Ascending aorta (tissue), 2 donors: ENCODE results near the gene PLA2G5. TPM values are rescaled to one million over a fixed set of nuclear protein-coding genes. Genes with fewer than 3 reads are reported as not detected.

Experiments
- DNase-seq, 2 donors: peaks; one replicate each; pipeline ENCODE4 v3.0.0-alpha.2; 2019; ENCODE audit warnings: low spot score in 2 of 2
- H3K27ac ChIP-seq, 2 donors: fragments of 200-600 bp; sonication (generic); one replicate each; pipeline ENCODE4 v1.5.1; 2016 to 2017; ENCODE audit warnings: mild to moderate bottlenecking in 1 of 2
- H3K27me3 ChIP-seq: fragments of 200-600 bp; sonication (generic); one replicate; pipeline ENCODE4 v1.5.1; 2017
- H3K36me3 ChIP-seq, 2 donors: fragments of 200-600 bp; sonication (generic); one replicate each; pipeline ENCODE4 v1.5.1; 2016
- H3K4me1 ChIP-seq, 2 donors: fragments of 200-600 bp; sonication (generic); one replicate each; pipeline ENCODE4 v1.5.1; 2016 to 2017; ENCODE audit warnings: mild to moderate bottlenecking in 1 of 2
- H3K4me3 ChIP-seq, 2 donors: fragments of 200-600 bp; sonication (generic); one replicate each; pipeline ENCODE4 v1.5.1; 2016 to 2017; ENCODE audit warnings: mild to moderate bottlenecking in 1 of 2
- H3K9me3 ChIP-seq, 2 donors: fragments of 200-600 bp; sonication (generic); one replicate each; pipeline ENCODE4 v1.5.1; 2016
- CTCF ChIP-seq, 3 experiments: fragments of 200-600 bp in 2 of 3; fragments of 450-650 bp in 1 of 3; sonication (generic) in 2 of 3; IDR thresholded peaks; one replicate each; pipeline ENCODE4 v1.5.1; 2016 to 2019; ENCODE audit warnings: antibody characterized with exemption in 3 of 3, mild to moderate bottlenecking in 1 of 3, moderate library complexity in 1 of 3
- intact Hi-C: fragments of 100-400 bp; cut with DNase I; formaldehyde crosslinking; loops from one replicate; pipeline ENCODE4 v1.15.1; 2023
- total RNA-seq: library from RNA; depleted of rRNA; stranded (reverse); fragments of >200 nt; gene quantifications from one replicate; pipeline ENCODE4 v1.1.0, GENCODE V29; 2016

Gene PLA2G5
- total RNA-seq, 1 donor from 2014 or later: 8.5 TPM

GRCh38 chr1:20075345-20075744, 5.4 kb downstream of the PLA2G5 start:
- Histone ChIP-seq H3K36me3 (no peaks in the 10 kb centered on the region), H3K27ac (no peak overlapping the region), H3K9me3 (no peaks in the 10 kb centered on the region), H3K4me1 (no peaks in the 10 kb centered on the region), H3K4me3 (no peak overlapping the region), H3K27me3 (no peaks in the 10 kb centered on the region)
- TF ChIP-seq CTCF (IDR thresholded peaks at IDR 0.05): no peak
- intact Hi-C loops: no loop called here
- DNase-seq: no peak

GRCh38 chr1:20076223-20076622, 6.2 kb downstream of the PLA2G5 start:
- Histone ChIP-seq H3K4me3 (no peak overlapping the region), H3K36me3 (no peaks in the 10 kb centered on the region), H3K27ac (no peak overlapping the region), H3K4me1 (no peaks in the 10 kb centered on the region), H3K9me3 (no peaks in the 10 kb centered on the region), H3K27me3 (no peaks in the 10 kb centered on the region)
- no peak for DNase-seq
- no peak for TF ChIP-seq CTCF (IDR thresholded peaks at IDR 0.05)
- intact Hi-C loops: no loop called here

GRCh38 chr1:20076710-20077461, 6.9 kb downstream of the PLA2G5 start:
- H3K4me3 ChIP-seq: no peak overlapping the region
- DNase-seq: no peak
- H3K36me3 ChIP-seq: no peaks in the 10 kb centered on the region
- intact Hi-C loops: no loop called here
- no peaks in the 10 kb centered on the region for H3K27me3 ChIP-seq
- no peaks in the 10 kb centered on the region for H3K4me1 ChIP-seq
- no peak for TF ChIP-seq CTCF (IDR thresholded peaks at IDR 0.05)
- no peak overlapping the region for H3K27ac ChIP-seq
- no peaks in the 10 kb centered on the region for H3K9me3 ChIP-seq

GRCh38 chr1:20078171-20078651, 8.2 kb downstream of the PLA2G5 start:
- H3K4me3 ChIP-seq: no peak overlapping the region
- H3K27ac ChIP-seq: no peak overlapping the region
- no peaks in the 10 kb centered on the region for H3K9me3 ChIP-seq
- H3K27me3 ChIP-seq: no peaks in the 10 kb centered on the region
- H3K4me1 ChIP-seq: no peaks in the 10 kb centered on the region
- DNase-seq: no peak
- H3K36me3 ChIP-seq: no peaks in the 10 kb centered on the region
- no peak for TF ChIP-seq CTCF (IDR thresholded peaks at IDR 0.05)
- intact Hi-C loops: no loop called here

- TF ChIP-seq CTCF (IDR thresholded peaks at IDR 0.05): no peak
- H3K27me3 ChIP-seq: no peaks in the 10 kb centered on the region
- no peaks in the 10 kb centered on the region for H3K9me3 ChIP-seq
- H3K4me1 ChIP-seq: no peaks in the 10 kb centered on the region
- DNase-seq: no peak
- no peaks in the 10 kb centered on the region for H3K36me3 ChIP-seq
- intact Hi-C loops: no loop called here
- H3K27ac ChIP-seq: no peak overlapping the region
- H3K4me3 ChIP-seq: no peak overlapping the region
Measured at GRCh38 chr1:20078711-20079110, 8.7 kb downstream of the PLA2G5 start.
